Measurements from ENCODE around the gene BDKRB2.

GRCh38 chr14:96160913-96161310 is 43.7 kb upstream of the BDKRB2 start:
- TF ChIP-seq POLR2AphosphoS5 (IDR thresholded peaks at IDR 0.05; ENCODE audit: borderline replicate concordance, low read depth, low read length) (no peak), EZH2 (IDR thresholded peaks at IDR 0.05) (no peak)
